HL-60 (cell line): Measurements from ENCODE around the gene ARMC9.

Source experiments
- DNase-seq, 2 experiments: peaks; one replicate each; pipeline ENCODE4 v3.0.0-alpha.2; 2010 to 2020; ENCODE audit warnings: low read depth in 1 of 2, low spot score in 1 of 2
- H3K27ac ChIP-seq: fragments of 250-450 bp; sonication (Bioruptor Pico); replicated peaks from 2 replicates; pipeline ENCODE4 v1.5.1; 2020; ENCODE audit warnings: mild to moderate bottlenecking, moderate library complexity
- H3K27me3 ChIP-seq: fragments of 250-450 bp; sonication (Bioruptor Pico); 2 replicates; pipeline ENCODE4 v1.5.1; 2021; ENCODE audit warnings: mild to moderate bottlenecking, moderate library complexity; ENCODE audit not compliant: insufficient read depth, poor library complexity, severe bottlenecking
- H3K4me3 ChIP-seq: replicated peaks from 2 replicates; pipeline ENCODE4 v1.5.1; 2011; ENCODE audit warnings: mild to moderate bottlenecking, control low read depth, low read length; ENCODE audit not compliant: insufficient read depth
- CTCF ChIP-seq: IDR thresholded peaks from one replicate; pipeline ENCODE4 v1.5.1; 2011; ENCODE audit warnings: low read length, control low read depth, inconsistent platforms; ENCODE audit not compliant: insufficient read depth
- GABPA ChIP-seq: IDR thresholded peaks from 2 replicates; pipeline ENCODE4 v1.6.1; 2012; ENCODE audit warnings: low read depth
- POLR2AphosphoS5 ChIP-seq: IDR thresholded peaks from 2 replicates; pipeline ENCODE4 v1.6.1; 2012; ENCODE audit warnings: low read depth
- REST ChIP-seq: IDR thresholded peaks from 2 replicates; pipeline ENCODE4 v1.6.1; 2012; ENCODE audit warnings: low read depth; ENCODE audit not compliant: insufficient replicate concordance
- SPI1 ChIP-seq: IDR thresholded peaks from 2 replicates; pipeline ENCODE4 v1.6.1; 2012; ENCODE audit warnings: low read depth, mild to moderate bottlenecking, borderline replicate concordance

ARMC9 gene

GRCh38 chr2:231200805-231201474, 2.5 kb downstream of the ARMC9 start:
- no peak overlapping the region for H3K4me3 ChIP-seq
- no peak for DNase-seq
- no peaks in the 10 kb centered on the region for H3K27me3 ChIP-seq
- H3K27ac ChIP-seq = no peak overlapping the region
- TF ChIP-seq POLR2AphosphoS5 = no peak
- TF ChIP-seq SPI1 = no peak

- Histone ChIP-seq H3K27ac (no peak overlapping the region), H3K27me3 (no peaks in the 10 kb centered on the region), H3K4me3 (no peak overlapping the region)
- no peak for DNase-seq
- no peak for TF ChIP-seq POLR2AphosphoS5
Measured at GRCh38 chr2:231201475-231201814, 3.0 kb downstream of the ARMC9 start.

- no peak for TF ChIP-seq SPI1
- Histone ChIP-seq H3K27ac (no peak overlapping the region), H3K27me3 (no peaks in the 10 kb centered on the region), H3K4me3 (no peak overlapping the region)
- DNase-seq = no peak
Measured at GRCh38 chr2:231203087-231203486, 4.7 kb downstream of the ARMC9 start.

- Histone ChIP-seq H3K4me3 (no peak overlapping the region), H3K27me3 (no peaks in the 10 kb centered on the region), H3K27ac (no peak overlapping the region)
- no peak for DNase-seq
- no peak for TF ChIP-seq GABPA
Measured at GRCh38 chr2:231204146-231204545, 5.7 kb downstream of the ARMC9 start.

- no peak overlapping the region for H3K4me3 ChIP-seq
- TF ChIP-seq CTCF (no peak), REST (no peak)
- DNase-seq = no peak
- H3K27me3 ChIP-seq = no peaks in the 10 kb centered on the region
- H3K27ac ChIP-seq = no peak overlapping the region
Measured at GRCh38 chr2:231204581-231204980, 6.2 kb downstream of the ARMC9 start.

- no peak overlapping the region for H3K27ac ChIP-seq
- TF ChIP-seq SPI1 (no peak), CTCF (no peak), POLR2AphosphoS5 (no peak), GABPA (no peak), REST (no peak)
- no peak for DNase-seq
- no peaks in the 10 kb centered on the region for H3K27me3 ChIP-seq
- no peak overlapping the region for H3K4me3 ChIP-seq
Measured at GRCh38 chr2:231207734-231208133, 9.3 kb downstream of the ARMC9 start.
